GM18502 (cell line): ENCODE measurements around the gene SAXO2.
"Not testable (repeated sequence)": the region's sequence is repeated elsewhere in the genome, so short reads cannot be mapped to it uniquely, and the experiment has no call there.

ENCODE experiments used
- ATAC-seq: cut with Tn5 transposase; IDR thresholded peaks from one replicate; pipeline ENCODE4 v1.9.1; 2021; ENCODE audit warnings: mild to moderate bottlenecking; ENCODE audit not compliant: unreplicated experiment, poor library complexity

SAXO2 gene

GRCh38 chr15:82262422-82263026, at the start of gene SAXO2, which contains the start of gene EFL1:
TSS of gene SAXO2 (plus strand) at chr15:82262818. CDS start at chr15:82262880, 62 bp downstream.
TSS of gene EFL1 (minus strand) at chr15:82262734. CDS start at chr15:82261778, 956 bp downstream.
- peak; percentile 96 for ATAC-seq

- not testable (repeated sequence) for ATAC-seq
Measured at GRCh38 chr15:82216092-82216491, 46.5 kb upstream of the SAXO2 start.

- not testable (repeated sequence) for ATAC-seq
Measured at GRCh38 chr15:82221535-82221934, 41.1 kb upstream of the SAXO2 start.

- ATAC-seq: no peak
Measured at GRCh38 chr15:82228750-82229149, 33.9 kb upstream of the SAXO2 start.

GRCh38 chr15:82231233-82231632, 31.4 kb upstream of the SAXO2 start:
- ATAC-seq: no peak

GRCh38 chr15:82231842-82232241, 30.8 kb upstream of the SAXO2 start:
- no peak for ATAC-seq

- ATAC-seq: not testable (repeated sequence)
Measured at GRCh38 chr15:82237944-82238534, 24.6 kb upstream of the SAXO2 start.

- ATAC-seq: no peak
Measured at GRCh38 chr15:82239685-82240391, 22.8 kb upstream of the SAXO2 start.

GRCh38 chr15:82241836-82242499, 20.6 kb upstream of the SAXO2 start:
- ATAC-seq: not testable (repeated sequence)

- ATAC-seq: not testable (repeated sequence)
Measured at GRCh38 chr15:82243644-82244043, 19.0 kb upstream of the SAXO2 start.

GRCh38 chr15:82245956-82246355, 16.7 kb upstream of the SAXO2 start:
- ATAC-seq: not testable (repeated sequence)

GRCh38 chr15:82248261-82248660, 14.4 kb upstream of the SAXO2 start:
- ATAC-seq: not testable (repeated sequence)

- peak; percentile 23 for ATAC-seq
Measured at GRCh38 chr15:82261566-82262421, 824 bp upstream of the SAXO2 start.

GRCh38 chr15:82263350-82263749, 732 bp downstream of the SAXO2 start:
- no peak for ATAC-seq

- not testable (repeated sequence) for ATAC-seq
Measured at GRCh38 chr15:82267137-82267536, 4.5 kb downstream of the SAXO2 start.

- ATAC-seq: not testable (repeated sequence)
Measured at GRCh38 chr15:82268454-82268853, 5.8 kb downstream of the SAXO2 start.

- no peak for ATAC-seq
Measured at GRCh38 chr15:82272154-82272553, 9.5 kb downstream of the SAXO2 start.

GRCh38 chr15:82275410-82275809, 12.8 kb downstream of the SAXO2 start:
- no peak for ATAC-seq

- not testable (repeated sequence) for ATAC-seq
Measured at GRCh38 chr15:82281276-82281675, 18.7 kb downstream of the SAXO2 start.

- ATAC-seq: not testable (repeated sequence)
Measured at GRCh38 chr15:82282386-82282785, 19.8 kb downstream of the SAXO2 start.
